SK-N-SH (cell line): ENCODE data around the gene EMP2. TPM values are rescaled to one million over a fixed set of nuclear protein-coding genes. Genes with fewer than 3 reads are reported as not detected.
"Not testable (repeated sequence)": the region's sequence is repeated elsewhere in the genome, so short reads cannot be mapped to it uniquely, and the experiment has no call there.

Source experiments
- CTCF ChIA-PET: fragments of 300-600, 350-600 bp; formaldehyde crosslinking; extraction: SDS; loops from one replicate; lab custom pipeline; 2021; lab: Yijun Ruan, JAX
- POLR2A ChIA-PET: fragments of 350-600 bp; sonication (Branson Sonifier 250); formaldehyde crosslinking; extraction: SDS; loops from one replicate; lab custom pipeline; 2020; ENCODE audit warnings: antibody characterized with exemption, inconsistent platforms; lab: Yijun Ruan, JAX
- DNase-seq: peaks from one replicate; pipeline ENCODE4 v3.0.0; 2012
- H2AFZ ChIP-seq: fragments of 200-600 bp; sonication (generic); 2 replicates; pipeline ENCODE4 v1.8.1; 2016; ENCODE audit warnings: antibody characterized with exemption, mild to moderate bottlenecking, low read depth
- H3F3A ChIP-seq: fragments of 200-600 bp; sonication (generic); replicated peaks from 2 replicates; pipeline ENCODE3; 2016; ENCODE audit warnings: antibody characterized with exemption, mild to moderate bottlenecking; ENCODE audit not compliant: insufficient read depth
- H3K27ac ChIP-seq, 2 experiments: fragments of 200-500 bp in 1 of 2; fragments of 200-600 bp in 1 of 2; sonication (Bioruptor generic) in 1 of 2; sonication (generic), shearing (Covaris generic) in 1 of 2; 2 replicates each; pipeline versions ENCODE4 v1.5.1 to v1.6.1; 2014 to 2016; ENCODE audit warnings: low read depth in 2 of 2, inconsistent platforms in 1 of 2, low read length in 1 of 2, mild to moderate bottlenecking in 1 of 2, mixed read lengths in 1 of 2
- H3K27me3 ChIP-seq: fragments of 200-600 bp; sonication (generic), shearing (Covaris generic); 2 replicates; pipeline ENCODE4 v1.6.1; 2016; ENCODE audit warnings: mixed run types; ENCODE audit not compliant: insufficient read depth
- H3K36me3 ChIP-seq, 2 experiments: fragments of 200-500 bp in 1 of 2; fragments of 200-600 bp in 1 of 2; sonication (Bioruptor generic) in 1 of 2; sonication (generic) in 1 of 2; replicated peaks in 1 of 2; 2 replicates each; pipeline versions ENCODE3 to v1.5.1; 2014 to 2016; ENCODE audit warnings: low read length in 1 of 2, mild to moderate bottlenecking in 1 of 2; ENCODE audit not compliant: insufficient read depth in 2 of 2, control insufficient read depth in 1 of 2
- H3K4me1 ChIP-seq, 2 experiments: fragments of 200-500 bp in 1 of 2; fragments of 200-600 bp in 1 of 2; sonication (Bioruptor generic) in 1 of 2; sonication (generic), shearing (Covaris generic) in 1 of 2; 2 replicates each; pipeline versions ENCODE4 v1.5.1 to v1.6.1; 2014 to 2016; ENCODE audit warnings: low read depth in 1 of 2, low read length in 1 of 2, mixed run types in 1 of 2; ENCODE audit not compliant: insufficient read depth in 2 of 2, control insufficient read depth in 1 of 2
- H3K4me2 ChIP-seq: fragments of 200-600 bp; sonication (generic), shearing (Covaris generic); 2 replicates; pipeline ENCODE4 v1.6.1; 2017; ENCODE audit warnings: mixed run types
- H3K4me3 ChIP-seq, 2 experiments: fragments of 200-500 bp in 1 of 2; fragments of 200-600 bp in 1 of 2; sonication (Bioruptor generic) in 1 of 2; sonication (generic), shearing (Covaris generic) in 1 of 2; 2 replicates each; pipeline versions ENCODE4 v1.5.1 to v1.8.1; 2014 to 2016; ENCODE audit warnings: low read depth in 2 of 2, inconsistent platforms in 1 of 2, low read length in 1 of 2, mild to moderate bottlenecking in 1 of 2, mixed read lengths in 1 of 2, moderate library complexity in 1 of 2
- H3K79me2 ChIP-seq: fragments of 200-600 bp; sonication (generic); 2 replicates; pipeline ENCODE4 v1.8.1; 2017; ENCODE audit warnings: mild to moderate bottlenecking; ENCODE audit not compliant: insufficient read depth
- H3K9ac ChIP-seq: fragments of 200-600 bp; sonication (generic); 2 replicates; pipeline ENCODE4 v1.6.1; 2017; ENCODE audit warnings: mixed run types
- H3K9me2 ChIP-seq: fragments of 200-600 bp; sonication (generic); 2 replicates; pipeline ENCODE4 v1.6.1; 2017; ENCODE audit warnings: mixed run types
- H3K9me3 ChIP-seq: fragments of 200-600 bp; sonication (generic); 2 replicates; pipeline ENCODE4 v1.6.1; 2017; ENCODE audit warnings: mixed run types, mild to moderate bottlenecking, moderate library complexity
- H4K20me1 ChIP-seq: fragments of 200-600 bp; sonication (generic); 2 replicates; pipeline ENCODE4 v1.6.1; 2017; ENCODE audit warnings: mild to moderate bottlenecking, mixed run types; ENCODE audit not compliant: insufficient read depth
- CHD2 ChIP-seq: fragments of 150-350 bp; IDR thresholded peaks from 2 replicates; pipeline ENCODE4 v1.6.1; 2018; ENCODE audit warnings: low read length; ENCODE audit not compliant: partially characterized antibody
- CTCF ChIP-seq: fragments of 200-600 bp; sonication (generic); IDR thresholded peaks from 2 replicates; pipeline ENCODE4 v1.6.1; 2017; ENCODE audit warnings: antibody characterized with exemption, mild to moderate bottlenecking, moderate library complexity
- ELF1 ChIP-seq: IDR thresholded peaks from 2 replicates; pipeline ENCODE4 v1.4.0; 2012
- EZH2phosphoT487 ChIP-seq: fragments of 200-600 bp; sonication (generic); IDR thresholded peaks from 2 replicates; pipeline ENCODE4 v1.6.1; 2017; ENCODE audit warnings: low read depth, mixed run types, mild to moderate bottlenecking, antibody characterized with exemption, moderate library complexity, borderline replicate concordance
- FOXJ3 ChIP-seq: sonication (generic); formaldehyde crosslinking; IDR thresholded peaks from 2 replicates; pipeline ENCODE4 v1.5.1; 2020; ENCODE audit warnings: mild to moderate bottlenecking, missing genetic modification reagents
- FOXM1 ChIP-seq: IDR thresholded peaks from 2 replicates; pipeline ENCODE4 v1.4.0; 2012; ENCODE audit warnings: low read depth, mild to moderate bottlenecking
- GABPA ChIP-seq: IDR thresholded peaks from 2 replicates; pipeline ENCODE4 v1.4.0; 2012; ENCODE audit warnings: low read depth, mild to moderate bottlenecking
- JUND ChIP-seq: IDR thresholded peaks from 2 replicates; pipeline ENCODE4 v1.4.0; 2012
- MEF2A ChIP-seq: IDR thresholded peaks from 2 replicates; pipeline ENCODE4 v1.4.0; 2012; ENCODE audit warnings: low read depth, borderline replicate concordance
- NRF1 ChIP-seq: IDR thresholded peaks from 2 replicates; pipeline ENCODE4 v1.6.1; 2012; ENCODE audit warnings: low read depth, mild to moderate bottlenecking, low read length
- RAD21 ChIP-seq: IDR thresholded peaks from 2 replicates; pipeline ENCODE4 v1.6.1; 2012; ENCODE audit warnings: mild to moderate bottlenecking, low read length
- RFX5 ChIP-seq: IDR thresholded peaks from 2 replicates; pipeline ENCODE4 v1.6.1; 2012; ENCODE audit warnings: mild to moderate bottlenecking, improper control_type of control experiment, low read length
- SIN3A ChIP-seq: IDR thresholded peaks from 2 replicates; pipeline ENCODE4 v1.6.1; 2012; ENCODE audit warnings: low read depth, mild to moderate bottlenecking, low read length, moderate library complexity, borderline replicate concordance
- SMC3 ChIP-seq: IDR thresholded peaks from 2 replicates; pipeline ENCODE4 v1.6.1; 2012; ENCODE audit warnings: low read depth, low read length, improper control_type of control experiment
- TCF12 ChIP-seq: IDR thresholded peaks from 2 replicates; pipeline ENCODE4 v1.4.0; 2012
- USF2 ChIP-seq: fragments of 150-350 bp; IDR thresholded peaks from 2 replicates; pipeline ENCODE4 v1.6.1; 2017; ENCODE audit warnings: antibody characterized with exemption, low read length, low read depth, borderline replicate concordance
- YY1 ChIP-seq: IDR thresholded peaks from 2 replicates; pipeline ENCODE4 v1.4.0; 2012; ENCODE audit warnings: low read depth, mild to moderate bottlenecking
- WGBS: methylation state at CpG from one replicate; pipeline ENCODE4 v1.1.6; 2017; ENCODE audit warnings: low lambda C conversion rate; 5-methylcytosine and 5-hydroxymethylcytosine counted together
- polyA plus RNA-seq, 3 experiments: library from polyadenylated mRNA; depleted of rRNA; stranded (reverse); fragments of >200 nt; gene quantifications; 2 replicates each; pipeline ENCODE4 v1.2.3, GENCODE V29; 2012
- TF ChIP-seq, protein P1 (sequence below): IDR thresholded peaks from 2 replicates; pipeline ENCODE4 v1.6.1; 2012; ENCODE audit warnings: mild to moderate bottlenecking, low read depth, low read length, moderate library complexity

Gene EMP2
- polyA plus RNA-seq, 1 of the 3 experiments (the other 2 are of a cell fraction): 4.3 TPM

DNA sequence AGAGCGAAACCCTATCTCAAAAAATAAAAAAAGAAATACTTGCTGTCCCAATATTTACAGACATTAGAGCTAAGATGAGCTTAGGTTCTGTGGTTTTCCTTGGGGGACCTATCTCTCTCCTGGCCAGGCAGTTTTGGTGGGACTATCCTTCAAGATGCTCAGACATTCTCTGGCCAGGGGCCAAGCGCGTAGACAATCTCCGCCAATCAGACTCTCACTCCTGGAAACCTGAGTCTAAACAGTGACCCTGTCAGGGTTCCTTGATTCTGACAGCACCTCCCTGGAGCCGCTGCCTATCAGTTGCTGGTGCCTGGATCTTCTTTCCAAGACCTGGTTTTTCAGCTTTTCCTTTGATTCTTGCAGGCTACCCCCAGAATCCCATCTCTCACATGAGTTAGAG is 45.6 kb downstream of the EMP2 start:
- 98% methylated on average over 5 of the region's 5 CpGs for WGBS
- CTCF ChIA-PET: interaction anchor here (1.8 kb wide), 1 partner anchor 13 kb away, joined by 6 read pairs; no protein-coding TSS in a partner anchor

DNA sequence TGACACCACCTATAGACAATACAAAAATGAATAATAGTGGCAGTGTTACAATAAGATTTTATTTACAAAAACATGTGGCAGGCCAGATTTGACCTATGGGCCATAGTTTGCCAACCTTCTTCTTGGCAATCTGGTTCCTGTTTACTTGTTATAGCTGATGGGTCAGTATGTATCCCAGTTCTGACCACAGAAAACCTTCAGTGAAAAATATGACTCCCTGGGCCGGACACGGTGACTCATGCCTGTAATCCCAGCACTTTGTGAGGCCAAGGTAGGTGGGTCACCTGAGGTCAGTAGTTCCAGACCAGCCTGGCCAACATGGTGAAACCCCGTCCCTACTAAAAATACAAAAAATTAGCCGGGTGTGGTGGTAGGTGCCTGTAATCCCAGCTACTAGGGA is 46.8 kb downstream of the EMP2 start:
- not testable (repeated sequence) for H3K27me3 ChIP-seq, H3K4me3 ChIP-seq, H3K9me3 ChIP-seq, H3K79me2 ChIP-seq, H3K4me2 ChIP-seq, H3F3A ChIP-seq, H3K4me1 ChIP-seq, DNase-seq, H4K20me1 ChIP-seq, H3K36me3 ChIP-seq, H3K9me2 ChIP-seq, H2AFZ ChIP-seq, H3K9ac ChIP-seq, H3K27ac ChIP-seq
- ChIA-PET CTCF (interaction anchor here (1.2 to 1.8 kb wide), 2 partner anchors 12 to 36 kb away, joined by 3 to 6 read pairs; no protein-coding TSS in a partner anchor), POLR2A (interaction anchor here (1.2 kb wide), 1 partner anchor 9 kb away, joined by 3 read pairs; no protein-coding TSS in a partner anchor)
- WGBS: 68% methylated on average over 4 of the region's 4 CpGs

More for the DNA sequence above, 45.6 kb downstream of the EMP2 start:
- H3K4me1 ChIP-seq: no peaks in the 10 kb centered on the region
- H3K4me3 ChIP-seq: no peak overlapping the region
- no peak for DNase-seq
- TF ChIP-seq JUND (no peak), TCF12 (no peak)
- H3K27ac ChIP-seq: no peak overlapping the region
- H3K27me3 ChIP-seq: no peaks in the 10 kb centered on the region
- H2AFZ ChIP-seq: no peak overlapping the region
- no peaks in the 10 kb centered on the region for H3F3A ChIP-seq
- POLR2A ChIA-PET: interaction anchor here (0.6 kb wide), 1 partner anchor 216 kb away, joined by 3 read pairs; no protein-coding TSS in a partner anchor
- no peaks in the 10 kb centered on the region for H3K79me2 ChIP-seq
- H3K36me3 ChIP-seq: no peaks in the 10 kb centered on the region
- H4K20me1 ChIP-seq: no peaks in the 10 kb centered on the region
- H3K4me2 ChIP-seq: no peak overlapping the region
- no peak overlapping the region for H3K9ac ChIP-seq
- no peaks in the 10 kb centered on the region for H3K9me2 ChIP-seq
- H3K9me3 ChIP-seq: no peaks in the 10 kb centered on the region

DNA sequence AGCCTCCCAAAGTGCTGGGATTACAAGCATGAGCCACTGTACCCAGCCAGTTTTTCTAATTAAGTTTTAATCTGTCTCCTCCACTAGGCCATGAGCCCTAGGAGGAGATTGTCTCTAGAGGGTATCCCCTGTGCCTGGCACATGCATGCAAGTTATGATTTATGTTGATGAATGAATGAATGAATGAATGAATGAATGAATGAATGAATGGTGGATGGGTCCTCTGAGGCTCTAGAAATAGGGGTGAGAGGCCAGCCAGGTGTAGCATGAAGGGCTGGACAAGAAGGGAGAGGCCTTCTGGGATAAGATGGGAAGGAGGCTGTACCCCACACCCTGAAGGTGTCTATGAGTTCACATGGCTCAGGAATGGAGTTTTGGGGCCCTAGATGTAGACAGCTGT is 48.8 kb downstream of the EMP2 start:
- Histone ChIP-seq H3K9me2 (no peaks in the 10 kb centered on the region), H3K36me3 (no peaks in the 10 kb centered on the region), H3K4me3 (no peak overlapping the region), H3K9ac (no peak overlapping the region), H3F3A (no peaks in the 10 kb centered on the region), H3K79me2 (no peaks in the 10 kb centered on the region), H3K9me3 (no peaks in the 10 kb centered on the region), H3K4me1 (no peaks in the 10 kb centered on the region), H2AFZ (no peak overlapping the region), H4K20me1 (no peaks in the 10 kb centered on the region), H3K27me3 (no peaks in the 10 kb centered on the region), H3K27ac (no peak overlapping the region), H3K4me2 (no peak overlapping the region)
- POLR2A ChIA-PET: no interaction called here
- CTCF ChIA-PET: interaction anchor here (1.2 to 1.5 kb wide), 4 partner anchors 10 to 387 kb away, joined by 3 to 5 read pairs (median 4); no protein-coding TSS in a partner anchor
- DNase-seq: no peak
- TF ChIP-seq RFX5 (no peak), MEF2A (no peak), NRF1 (no peak), CHD2 (no peak), USF2 (no peak), GABPA (no peak), CTCF (no peak), TCF12 (no peak), RAD21 (no peak), SIN3A (no peak), EZH2phosphoT487 (no peak), SMC3 (no peak), JUND (no peak), FOXM1 (no peak), YY1 (no peak), FOXJ3 (CRISPR knock-in tag) (no peak), ELF1 (no peak)
- TF ChIP-seq, protein P1, sequence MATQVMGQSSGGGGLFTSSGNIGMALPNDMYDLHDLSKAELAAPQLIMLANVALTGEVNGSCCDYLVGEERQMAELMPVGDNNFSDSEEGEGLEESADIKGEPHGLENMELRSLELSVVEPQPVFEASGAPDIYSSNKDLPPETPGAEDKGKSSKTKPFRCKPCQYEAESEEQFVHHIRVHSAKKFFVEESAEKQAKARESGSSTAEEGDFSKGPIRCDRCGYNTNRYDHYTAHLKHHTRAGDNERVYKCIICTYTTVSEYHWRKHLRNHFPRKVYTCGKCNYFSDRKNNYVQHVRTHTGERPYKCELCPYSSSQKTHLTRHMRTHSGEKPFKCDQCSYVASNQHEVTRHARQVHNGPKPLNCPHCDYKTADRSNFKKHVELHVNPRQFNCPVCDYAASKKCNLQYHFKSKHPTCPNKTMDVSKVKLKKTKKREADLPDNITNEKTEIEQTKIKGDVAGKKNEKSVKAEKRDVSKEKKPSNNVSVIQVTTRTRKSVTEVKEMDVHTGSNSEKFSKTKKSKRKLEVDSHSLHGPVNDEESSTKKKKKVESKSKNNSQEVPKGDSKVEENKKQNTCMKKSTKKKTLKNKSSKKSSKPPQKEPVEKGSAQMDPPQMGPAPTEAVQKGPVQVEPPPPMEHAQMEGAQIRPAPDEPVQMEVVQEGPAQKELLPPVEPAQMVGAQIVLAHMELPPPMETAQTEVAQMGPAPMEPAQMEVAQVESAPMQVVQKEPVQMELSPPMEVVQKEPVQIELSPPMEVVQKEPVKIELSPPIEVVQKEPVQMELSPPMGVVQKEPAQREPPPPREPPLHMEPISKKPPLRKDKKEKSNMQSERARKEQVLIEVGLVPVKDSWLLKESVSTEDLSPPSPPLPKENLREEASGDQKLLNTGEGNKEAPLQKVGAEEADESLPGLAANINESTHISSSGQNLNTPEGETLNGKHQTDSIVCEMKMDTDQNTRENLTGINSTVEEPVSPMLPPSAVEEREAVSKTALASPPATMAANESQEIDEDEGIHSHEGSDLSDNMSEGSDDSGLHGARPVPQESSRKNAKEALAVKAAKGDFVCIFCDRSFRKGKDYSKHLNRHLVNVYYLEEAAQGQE: no peak
